HT1080 (cell line): ENCODE data around the gene GPC6. TPM values are rescaled to one million over a fixed set of nuclear protein-coding genes. Genes with fewer than 3 reads are reported as not detected.
A peak's percentile ranks its signal among the peaks of the same experiment; 100 is the strongest.

Experiments
- DNase-seq: peaks from one replicate; pipeline ENCODE4 v3.0.0-alpha.2; 2015; ENCODE audit warnings: low read depth
- total RNA-seq: library from RNA; depleted of rRNA; stranded (reverse); fragments of >200 nt; shearing (Covaris generic); gene quantifications from 2 replicates; pipeline ENCODE4 v1.2.3, GENCODE V29; 2014

GPC6 gene
- total RNA-seq, 1 experiment from 2014 or later = 9.0 TPM

DNA sequence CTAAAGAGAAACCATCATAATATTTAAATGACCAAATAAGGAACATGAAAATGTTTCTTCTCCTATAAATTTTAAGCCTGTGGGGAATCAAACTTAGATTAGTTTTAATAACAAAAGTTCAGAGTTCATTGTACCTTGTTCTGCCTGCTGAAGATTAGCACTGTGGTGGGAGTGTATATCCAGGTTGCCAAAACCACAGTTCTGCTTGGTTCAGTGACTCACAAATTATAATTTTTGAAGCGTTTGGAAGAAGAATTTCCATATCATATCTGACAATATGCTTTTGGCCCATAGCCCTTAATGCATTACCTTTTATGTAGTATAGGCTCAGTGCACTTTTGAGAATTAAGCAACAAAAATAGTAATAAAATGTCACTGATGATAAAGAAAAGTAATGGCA lies 545.2 kb downstream of the GPC6 start:
- DNase-seq = no peak

DNA sequence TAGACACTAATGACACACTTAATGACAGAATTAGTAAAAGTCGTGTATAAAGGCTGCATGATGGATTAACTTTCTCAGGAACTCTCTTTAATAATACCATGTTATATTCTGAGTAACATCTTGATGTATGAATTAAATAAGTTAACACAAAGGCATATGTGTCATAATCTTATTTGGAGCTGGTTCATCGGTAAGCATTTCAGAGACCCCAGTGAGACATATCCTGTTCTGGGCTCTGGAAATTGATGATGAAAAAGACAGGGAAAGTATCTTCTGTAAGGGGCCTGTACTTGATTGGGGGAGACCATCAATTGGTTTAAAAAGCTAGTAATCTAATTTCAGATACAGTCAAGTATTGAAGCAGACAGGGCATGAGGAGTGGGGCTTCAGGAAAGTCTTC lies 547.9 kb downstream of the GPC6 start:
- DNase-seq = peak; percentile 20

DNA sequence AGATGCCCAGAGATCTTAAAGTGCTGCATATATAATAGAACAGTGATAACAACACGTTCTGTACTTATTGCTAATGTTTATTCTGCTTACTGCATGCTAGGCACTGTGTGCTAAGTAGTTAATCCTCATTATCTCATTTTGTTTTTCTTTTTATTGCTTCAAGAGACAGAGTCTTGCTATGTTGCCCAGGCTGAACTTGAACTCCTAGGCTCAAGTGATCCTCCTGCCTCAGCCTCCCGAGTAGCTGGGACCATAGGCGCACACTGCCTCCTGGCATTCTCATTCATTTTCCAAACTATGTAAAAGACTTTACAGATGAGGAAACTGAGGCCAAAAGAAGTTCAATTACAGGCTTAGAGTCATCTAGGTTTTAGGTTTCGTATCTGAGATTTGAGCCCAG lies 548.4 kb downstream of the GPC6 start:
- DNase-seq = no peak

DNA sequence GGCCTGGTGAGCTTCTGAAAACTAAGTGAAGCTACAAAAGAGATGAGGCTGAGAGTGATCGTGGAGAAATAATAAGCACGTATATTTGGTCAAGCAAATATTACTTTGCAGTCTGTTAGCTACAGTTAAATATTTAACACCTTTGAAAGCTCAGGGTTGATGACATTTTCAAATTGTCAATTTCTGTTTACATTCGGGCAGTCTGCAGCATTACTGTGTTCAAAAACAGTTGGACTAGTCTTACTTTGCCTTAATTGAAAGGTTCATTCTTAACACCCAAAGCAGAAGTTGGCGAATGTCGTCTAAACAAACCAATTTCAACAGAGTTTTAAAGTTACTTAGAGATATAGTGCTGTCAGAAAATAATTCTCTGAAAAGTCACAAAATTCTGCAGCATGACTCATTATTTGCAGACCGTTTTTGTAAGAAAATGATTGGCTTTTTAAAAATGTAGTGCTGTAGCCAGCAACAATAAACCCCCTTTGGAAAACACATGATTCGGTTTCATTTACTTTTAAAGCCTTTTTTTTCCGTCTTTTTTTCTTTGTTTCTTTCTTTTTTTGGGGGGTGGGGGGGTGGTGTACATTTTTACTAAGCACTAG lies 549.0 kb downstream of the GPC6 start:
- peak; percentile 62 for DNase-seq

DNA sequence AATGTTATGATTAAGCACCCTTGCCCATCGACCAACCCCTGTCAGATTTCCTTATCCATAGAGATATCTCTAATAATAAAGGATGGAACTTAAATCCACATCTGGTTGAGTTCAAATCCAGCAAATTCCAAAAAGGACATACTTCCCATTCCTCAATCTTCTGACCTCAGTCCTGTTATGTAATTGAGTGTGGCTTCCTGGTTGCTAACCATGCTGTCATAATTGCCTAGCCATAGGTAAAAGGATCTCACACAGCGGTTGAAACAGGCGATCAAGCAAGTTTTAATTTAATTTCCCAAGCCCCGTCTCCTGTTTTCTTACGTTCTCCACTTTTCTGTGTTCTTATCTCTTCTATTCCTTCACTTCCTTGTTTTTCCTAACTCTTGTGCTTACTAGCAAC lies 550.3 kb downstream of the GPC6 start:
- peak; percentile 32 for DNase-seq

DNA sequence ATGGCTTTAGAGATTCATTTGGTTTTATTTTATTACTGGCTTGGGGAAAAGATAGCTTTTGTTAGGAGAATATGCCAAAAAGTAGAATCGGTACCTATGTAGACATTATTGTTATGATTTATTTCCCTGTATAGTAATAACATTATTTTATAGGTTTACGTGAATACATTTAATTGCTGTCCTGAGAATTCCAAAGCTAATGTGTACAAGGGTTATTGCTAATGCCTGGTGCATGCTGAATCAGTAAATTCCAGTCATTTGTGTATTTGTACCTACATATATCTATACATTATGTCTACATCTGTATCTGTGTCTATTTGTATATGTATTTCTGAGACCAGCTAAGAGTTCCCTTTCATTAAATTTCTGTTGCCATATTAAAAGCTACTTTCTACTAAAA lies 550.9 kb downstream of the GPC6 start:
- no peak for DNase-seq

DNA sequence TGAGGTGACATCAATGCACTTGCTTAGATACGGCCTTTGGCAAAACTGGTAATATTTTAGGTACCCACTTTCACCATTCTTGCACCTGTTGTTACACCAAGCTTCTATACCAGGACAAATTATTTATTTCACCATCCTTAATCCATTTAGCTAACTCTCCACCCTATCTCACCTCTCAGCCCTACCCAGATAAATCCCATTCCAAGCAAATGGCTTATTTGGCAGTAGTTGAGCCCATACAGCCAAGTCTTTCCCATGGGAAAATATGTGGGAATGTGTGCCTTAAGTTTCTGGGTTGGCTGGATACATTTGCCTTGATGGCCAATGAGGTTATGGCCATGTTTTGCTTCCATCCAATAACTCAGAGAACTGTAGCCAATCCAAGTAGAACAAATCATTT lies 551.9 kb downstream of the GPC6 start:
- no peak for DNase-seq

DNA sequence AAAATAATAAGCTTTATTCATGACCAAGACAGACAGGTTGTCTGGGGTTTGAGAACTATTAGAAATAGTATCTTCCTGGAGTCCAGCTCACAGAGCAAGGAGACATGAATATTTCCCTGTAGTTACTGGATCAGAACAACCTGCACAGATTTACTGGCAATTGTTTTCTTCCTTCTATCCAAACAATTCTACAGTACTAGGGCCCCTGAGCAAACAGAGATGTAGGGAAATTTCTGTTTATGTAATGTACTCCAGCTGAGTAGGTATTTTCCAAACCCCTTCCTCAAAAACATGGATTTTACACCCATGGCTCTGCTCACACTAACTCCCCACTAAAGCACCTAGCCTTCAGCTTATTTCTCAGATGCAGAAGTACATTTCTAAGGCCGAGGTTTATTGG lies 557.6 kb downstream of the GPC6 start:
- DNase-seq = no peak

DNA sequence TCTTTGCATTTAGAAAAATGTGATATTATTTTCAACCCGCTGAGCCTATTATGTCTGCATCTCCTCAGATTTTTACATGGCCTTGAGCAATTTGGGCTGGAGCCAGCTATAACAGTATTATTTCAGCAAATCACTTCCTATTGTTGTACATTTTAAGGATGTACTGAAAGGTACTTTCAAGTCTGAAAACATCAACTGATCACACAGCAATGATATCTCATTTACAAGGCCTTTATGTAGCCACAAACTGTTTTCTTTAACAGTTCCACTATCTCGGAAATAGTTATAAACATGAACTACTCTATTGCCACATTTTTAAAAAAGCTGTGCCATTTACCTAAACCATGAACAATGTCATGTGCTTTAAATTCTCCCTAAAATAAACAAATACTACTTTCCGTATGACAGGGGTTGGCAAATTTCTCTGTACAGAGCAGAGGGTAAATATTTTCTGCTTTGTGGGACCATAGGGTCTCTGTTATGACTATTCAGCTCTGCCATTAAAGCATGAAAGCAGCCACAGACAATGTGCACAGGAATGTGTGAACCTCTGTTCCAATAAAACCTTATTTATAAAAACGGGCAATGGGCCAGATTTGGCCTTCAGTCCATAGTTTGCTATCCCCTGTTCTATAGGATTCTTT lies 560.4 kb downstream of the GPC6 start:
- DNase-seq = no peak

DNA sequence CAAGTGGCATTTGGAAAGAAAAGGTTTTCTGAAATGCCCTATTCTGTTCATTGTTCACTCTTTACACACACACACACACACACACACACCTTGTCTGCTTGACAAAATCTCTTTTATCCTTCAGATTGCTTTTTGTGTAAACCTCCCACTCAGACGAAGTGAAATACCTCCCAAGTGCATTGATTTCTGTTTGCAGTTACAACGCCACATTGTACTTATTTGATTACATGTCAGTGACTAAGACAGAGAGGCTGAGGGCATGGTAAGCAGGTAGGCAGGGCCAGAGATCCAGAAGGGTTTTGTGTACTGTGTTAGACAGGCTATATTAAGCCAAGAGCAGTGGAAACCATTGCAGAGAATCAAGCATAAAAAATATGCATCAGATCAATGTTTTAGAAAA lies 561.8 kb downstream of the GPC6 start:
- no peak for DNase-seq

DNA sequence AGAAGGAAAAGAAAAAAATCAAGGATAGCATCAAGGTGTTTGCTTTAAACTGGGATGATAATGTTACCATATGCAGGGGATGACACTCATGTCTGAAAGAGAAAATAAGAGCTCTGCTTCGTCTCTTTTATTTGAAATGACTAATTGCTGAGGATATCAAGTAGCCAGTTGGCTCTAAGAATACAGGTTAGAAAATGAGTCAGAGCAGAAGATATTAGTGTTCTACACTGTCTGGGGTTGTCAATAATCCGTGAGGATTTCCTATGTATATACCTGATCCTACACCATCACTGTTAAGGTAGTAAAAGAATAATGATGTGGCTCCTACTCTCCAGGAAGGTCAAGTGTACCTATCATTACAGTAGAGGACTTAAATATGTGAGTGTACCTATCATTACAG lies 562.5 kb downstream of the GPC6 start:
- no peak for DNase-seq

DNA sequence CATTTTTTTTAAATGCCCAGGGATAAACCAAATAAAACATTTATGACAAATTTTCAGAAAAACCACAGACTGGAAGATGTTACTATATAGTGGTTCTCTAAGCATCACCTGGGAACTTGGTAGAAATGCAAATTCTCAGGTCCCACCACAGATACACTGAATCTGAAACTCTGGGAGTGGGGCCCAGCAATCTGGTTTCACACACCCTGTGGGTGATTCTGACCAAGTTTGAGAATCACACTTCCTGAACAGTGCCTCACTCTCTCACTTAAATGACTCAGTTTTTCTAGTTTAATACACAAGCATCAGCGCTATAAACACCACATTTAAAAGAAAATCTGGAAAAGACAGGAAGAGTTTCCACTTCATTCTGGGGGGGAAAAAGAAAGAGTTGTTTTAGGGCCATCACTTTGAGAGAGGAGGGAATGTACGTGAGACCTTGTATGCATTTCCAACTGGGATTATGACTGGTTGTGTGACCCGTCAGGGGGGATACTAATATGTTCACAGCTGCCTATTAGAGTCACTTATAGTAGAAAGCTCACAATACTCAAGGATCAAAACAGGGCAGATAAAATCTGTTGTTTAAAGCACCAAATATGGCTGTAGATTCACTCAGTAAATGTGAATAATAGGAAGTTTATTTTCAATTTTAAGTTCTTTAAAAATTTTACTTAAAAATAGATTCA lies 567.7 kb downstream of the GPC6 start:
- no peak for DNase-seq

DNA sequence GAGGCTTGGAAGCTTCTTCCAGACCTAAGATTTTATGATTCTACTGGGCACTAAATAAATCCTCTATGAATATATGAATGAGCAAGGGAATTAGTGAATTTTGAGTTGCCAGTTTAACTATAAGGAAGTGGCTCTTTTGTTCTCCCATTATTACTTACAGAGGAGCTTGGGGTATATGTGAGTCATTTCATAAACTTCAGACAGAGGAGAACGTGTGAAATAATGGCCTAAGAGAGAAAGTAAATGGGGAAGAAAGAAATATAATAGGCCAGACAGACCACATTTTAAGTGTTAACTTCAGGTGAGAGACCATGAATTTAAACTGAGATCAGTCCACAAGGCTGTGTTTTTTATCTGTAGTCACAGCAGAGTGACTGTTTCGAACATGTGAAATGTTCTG lies 570.9 kb downstream of the GPC6 start:
- peak; percentile 3 for DNase-seq

DNA sequence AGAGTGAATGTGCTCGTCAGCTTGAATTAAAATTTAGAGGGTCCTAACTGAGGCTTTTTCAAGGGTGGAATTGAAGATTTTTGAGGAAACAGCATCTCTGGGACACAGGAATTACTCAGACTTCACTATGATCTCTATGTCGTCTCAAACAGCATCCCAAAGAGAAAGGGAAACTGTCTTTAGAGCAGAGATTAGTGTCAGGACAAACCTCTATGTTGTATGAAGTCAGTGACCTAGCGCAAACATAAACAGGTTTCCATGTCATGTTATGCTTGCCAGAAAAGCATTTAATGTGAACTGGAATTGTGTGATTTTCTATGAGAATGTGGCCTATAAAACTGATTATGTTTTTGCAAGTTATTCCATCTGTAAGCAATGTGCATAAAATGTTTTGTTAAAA lies 573.7 kb downstream of the GPC6 start:
- DNase-seq = no peak

DNA sequence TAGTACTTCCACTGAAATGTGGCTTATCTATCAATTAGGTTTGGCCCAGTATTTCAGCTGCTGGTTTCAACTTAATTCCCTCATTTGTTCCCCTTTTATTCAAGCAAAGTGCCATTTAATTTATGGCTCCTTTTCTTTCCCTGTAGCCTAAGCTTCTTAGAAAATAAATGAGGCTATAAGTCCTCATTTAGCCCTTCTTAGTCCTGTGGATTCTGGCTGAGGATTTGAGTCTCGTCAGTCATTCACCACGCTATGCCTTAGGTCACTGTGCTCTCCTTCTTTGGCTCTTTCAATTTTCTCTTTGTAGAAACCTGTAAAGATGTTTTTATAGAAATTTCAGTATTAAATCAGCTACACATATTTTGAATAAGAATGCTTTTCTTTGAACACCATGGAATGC lies 579.1 kb downstream of the GPC6 start:
- DNase-seq = no peak

DNA sequence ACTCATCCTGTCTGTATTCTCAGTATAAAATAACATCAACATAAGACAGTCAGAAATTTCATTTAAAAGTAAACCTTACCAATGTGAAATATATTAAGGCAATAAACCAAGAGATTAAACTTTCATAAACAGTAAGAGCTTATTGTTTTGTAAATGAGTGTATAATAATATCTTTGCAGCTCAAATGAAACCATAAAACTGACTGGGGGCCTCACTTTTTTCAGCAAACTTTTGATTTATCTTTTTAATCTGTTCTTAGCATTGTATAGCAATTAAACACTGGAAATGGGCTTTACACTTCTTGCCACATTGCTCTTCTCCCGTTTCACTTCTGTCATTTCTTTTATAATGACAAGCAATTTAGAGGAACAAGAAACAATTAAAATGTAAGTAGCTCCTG lies 580.3 kb downstream of the GPC6 start:
- DNase-seq = no peak

DNA sequence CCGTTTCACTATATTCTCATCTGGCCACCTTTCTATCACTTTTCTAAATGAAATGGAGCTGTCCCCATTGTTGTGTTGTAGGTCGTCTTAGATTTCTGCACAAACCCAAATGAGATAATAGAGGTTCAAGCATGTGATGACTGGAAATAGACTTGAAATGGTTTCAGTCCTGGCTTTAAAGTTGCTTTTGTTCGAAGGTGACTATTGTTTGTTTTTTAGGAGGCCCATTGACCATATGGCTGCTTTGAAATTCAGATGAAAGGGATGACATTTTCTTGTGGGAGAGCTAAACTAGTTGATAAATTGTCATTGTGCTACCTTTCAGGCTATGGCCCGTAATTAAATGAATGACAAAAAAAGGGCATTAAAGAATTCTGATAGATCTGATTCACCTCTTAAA lies 583.7 kb downstream of the GPC6 start:
- DNase-seq = no peak

DNA sequence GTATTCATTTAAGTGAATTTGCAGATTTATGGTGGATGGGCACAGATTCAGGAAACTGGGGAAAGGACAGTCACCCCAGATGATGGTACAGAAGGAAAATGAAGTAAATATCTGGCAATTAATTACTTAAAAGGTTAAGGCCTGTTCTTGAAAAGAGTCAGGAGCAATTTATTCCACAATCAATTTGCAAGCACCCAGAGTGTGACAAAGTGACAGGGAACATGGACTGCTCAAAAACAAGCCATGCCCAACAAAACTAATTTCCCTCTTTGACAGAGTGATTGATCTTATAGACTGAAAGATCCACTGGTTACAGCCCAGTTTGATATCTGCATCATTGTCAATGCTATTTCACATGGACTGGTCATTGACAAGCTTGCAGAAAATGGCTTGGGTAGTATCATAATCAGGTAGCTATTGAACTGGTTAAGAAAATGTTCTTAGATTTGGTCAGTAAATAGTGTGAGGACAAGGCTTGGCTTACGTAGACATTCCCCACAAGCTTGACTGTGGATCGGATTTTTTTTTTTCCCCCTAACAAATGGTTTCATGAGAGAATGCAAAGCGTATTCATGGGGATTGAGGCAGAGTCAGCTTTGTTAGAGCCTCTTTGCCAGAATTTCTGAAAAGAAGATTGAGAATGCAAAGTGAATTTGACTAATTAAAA lies 584.6 kb downstream of the GPC6 start:
- no peak for DNase-seq

DNA sequence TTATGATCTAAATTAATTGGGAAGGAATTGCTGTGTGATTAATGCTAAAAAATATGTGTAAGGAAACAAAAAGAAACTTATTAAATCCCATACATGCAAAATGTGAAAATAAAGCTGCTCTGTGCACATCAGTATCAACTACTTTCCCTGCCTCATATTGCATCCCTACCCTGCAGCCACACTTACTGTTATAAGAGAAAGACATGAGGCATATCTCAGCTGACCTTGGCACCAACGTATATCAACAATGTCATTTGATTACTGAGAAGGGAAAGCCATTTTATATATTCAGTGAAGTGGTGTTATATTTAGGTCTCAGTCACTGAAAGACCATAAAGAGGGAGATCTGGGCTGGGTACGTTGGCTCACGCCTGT lies 585.1 kb downstream of the GPC6 start:
- DNase-seq = no peak

DNA sequence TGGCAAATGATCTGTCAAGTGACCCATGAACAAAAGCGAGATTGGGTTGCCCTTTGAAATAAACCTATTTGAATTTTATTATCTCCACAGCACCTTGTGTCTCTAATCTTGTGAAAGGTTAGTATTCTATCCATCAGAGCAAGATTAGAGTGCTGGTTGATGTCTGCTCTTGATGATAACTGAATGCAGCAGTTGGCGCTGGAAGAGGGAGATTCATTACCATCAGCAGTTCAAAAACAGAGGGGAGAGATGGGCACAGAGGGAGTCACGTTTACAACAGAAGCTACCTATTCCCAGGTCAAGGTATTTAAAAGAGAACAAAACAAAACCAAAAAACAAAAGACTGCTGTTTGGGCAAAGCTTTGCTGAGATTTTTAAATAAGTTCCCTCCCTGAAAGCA lies 588.1 kb downstream of the GPC6 start:
- no peak for DNase-seq

DNA sequence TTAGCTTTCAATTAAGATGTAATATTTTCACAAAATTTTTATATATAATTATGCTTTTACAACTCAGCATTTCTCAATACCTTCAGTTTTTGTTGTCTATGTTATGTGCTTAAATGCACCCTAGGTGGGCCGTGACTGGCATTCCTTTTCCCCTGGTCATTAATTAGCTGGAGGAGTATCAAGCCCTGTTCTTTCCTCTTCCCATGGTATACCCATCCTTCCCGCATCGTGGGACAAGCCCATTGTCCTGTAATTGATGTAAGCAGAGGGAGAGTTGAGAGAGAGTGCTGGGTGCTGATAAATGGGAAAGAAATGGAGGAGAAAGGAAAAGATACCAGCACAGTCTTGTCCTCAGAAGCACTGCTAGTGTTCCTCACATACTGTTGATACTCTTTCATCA lies 591.7 kb downstream of the GPC6 start:
- DNase-seq = no peak

DNA sequence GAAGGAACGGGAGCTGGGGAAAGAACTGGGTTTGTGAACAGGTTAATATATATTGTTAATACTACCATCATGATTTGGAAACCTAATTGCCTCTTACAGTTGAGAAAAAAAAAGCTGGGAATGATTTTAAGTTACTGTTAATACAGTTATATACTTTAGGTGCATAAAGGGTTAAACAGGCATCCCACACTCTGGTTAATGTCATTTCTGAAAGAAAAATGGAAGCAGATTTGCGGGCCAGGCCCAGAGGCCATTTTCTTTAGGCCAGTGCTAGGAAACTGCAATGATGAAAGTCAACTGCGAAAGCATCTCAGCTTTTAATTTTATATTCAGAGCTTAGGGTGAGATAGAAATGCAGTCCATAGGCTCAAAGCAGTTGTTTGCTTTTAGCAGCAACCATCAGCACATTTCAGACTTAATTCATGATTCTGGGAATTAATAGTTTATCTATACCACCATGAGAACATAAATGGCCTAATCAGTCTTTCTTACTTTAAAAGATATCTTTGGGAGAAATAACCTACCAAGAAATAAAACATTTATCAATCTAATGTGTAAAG lies 592.8 kb downstream of the GPC6 start:
- DNase-seq = no peak
